HAP-1 (cell line): Measurements from ENCODE around the gene MORN1.

ENCODE experiments used
- DNase-seq, 2 experiments: peaks; one replicate each; pipeline ENCODE4 v3.0.0-alpha.2; 2016 to 2020; ENCODE audit warnings: low spot score in 2 of 2
- H3K27me3 ChIP-seq: fragments of 250-450 bp; sonication (Bioruptor Pico); 2 replicates; pipeline ENCODE4 v1.5.1; 2020; ENCODE audit warnings: low read depth, mild to moderate bottlenecking, moderate library complexity
- H3K36me3 ChIP-seq: fragments of 250-450 bp; sonication (Bioruptor Pico); replicated peaks from 2 replicates; pipeline ENCODE4 v1.5.1; 2020; ENCODE audit warnings: mild to moderate bottlenecking
- H3K4me1 ChIP-seq: fragments of 250-450 bp; sonication (Bioruptor Pico); 2 replicates; pipeline ENCODE4 v1.5.1; 2020; ENCODE audit warnings: mild to moderate bottlenecking
- H3K4me3 ChIP-seq: fragments of 250-450 bp; sonication (Bioruptor Pico); 2 replicates; pipeline ENCODE4 v1.5.1; 2020; ENCODE audit warnings: mild to moderate bottlenecking, moderate library complexity
- H3K9me3 ChIP-seq: fragments of 250-450 bp; sonication (Bioruptor Pico); 2 replicates; pipeline ENCODE4 v1.5.1; 2020; ENCODE audit warnings: mild to moderate bottlenecking, moderate library complexity
- in situ Hi-C: fragments of 300-500 bp; cut with MboI; formaldehyde crosslinking; loops from 3 replicates; pipeline ENCODE4 v1.14.3; 2020; ENCODE audit warnings: low sequenced_read_pairs, inconsistent platforms, mixed read lengths

Gene MORN1

DNA sequence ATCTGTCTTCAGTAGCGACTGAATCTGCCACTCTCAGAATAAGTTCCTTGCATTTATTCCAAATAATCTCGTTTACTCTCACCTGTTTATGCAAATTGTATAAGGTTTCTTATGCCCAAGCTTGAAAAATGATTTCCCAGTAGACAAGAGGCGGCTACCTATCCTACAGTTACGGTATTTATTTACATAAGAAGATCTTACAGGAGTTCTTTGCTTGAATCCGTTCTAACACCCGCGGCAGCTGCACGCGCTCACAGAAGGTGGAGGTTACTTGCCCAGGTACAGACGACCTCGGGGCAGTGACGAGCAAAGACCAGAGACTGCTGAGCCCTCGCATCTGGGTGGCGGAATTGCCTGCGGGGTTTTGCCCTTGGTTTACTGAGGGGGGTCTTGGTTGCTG, 83.4 kb downstream of the MORN1 start:
- Histone ChIP-seq H3K9me3 (no peaks in the 10 kb centered on the region), H3K27me3 (no peaks in the 10 kb centered on the region), H3K4me3 (no peak overlapping the region), H3K4me1 (peaks cover 3% of the 10 kb centered on the region; the same call in 1 of the 2 replicates), H3K36me3 (peaks cover 35% of the 10 kb centered on the region)
- DNase-seq = no peak
- in situ Hi-C loops = no loop called here

DNA sequence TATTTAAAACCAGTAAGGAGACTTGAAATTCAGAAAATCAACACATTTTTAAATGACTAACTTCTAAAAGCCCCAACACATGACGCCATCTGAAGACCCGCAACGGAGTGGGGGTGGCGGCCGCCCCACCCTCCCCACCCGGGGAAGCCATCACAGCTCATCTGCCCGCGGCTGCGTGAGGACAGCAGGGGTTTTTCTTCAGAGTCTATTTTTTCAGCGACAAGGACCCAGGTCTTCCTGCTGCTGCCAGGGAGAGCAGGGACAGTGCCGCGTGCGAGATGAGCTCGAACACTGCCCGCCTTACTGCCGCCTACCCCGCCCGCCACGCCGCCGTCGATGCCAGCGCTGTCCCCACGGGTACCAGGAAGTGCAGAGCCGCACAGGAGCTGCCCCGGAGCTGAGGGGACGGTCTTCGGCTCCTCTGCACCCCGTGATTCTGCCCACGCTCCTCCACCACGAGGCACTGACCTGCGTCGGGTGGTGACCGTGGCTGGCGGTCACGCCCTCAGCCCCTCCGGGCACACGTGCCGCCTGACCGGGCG, 84.2 kb downstream of the MORN1 start:
- no peaks in the 10 kb centered on the region for H3K9me3 ChIP-seq
- in situ Hi-C loops = no loop called here
- no peak for DNase-seq
- H3K27me3 ChIP-seq = no peaks in the 10 kb centered on the region
- peaks cover 35% of the 10 kb centered on the region for H3K36me3 ChIP-seq
- peaks cover 3% of the 10 kb centered on the region; the same call in 1 of the 2 replicates for H3K4me1 ChIP-seq
- no peak overlapping the region for H3K4me3 ChIP-seq

DNA sequence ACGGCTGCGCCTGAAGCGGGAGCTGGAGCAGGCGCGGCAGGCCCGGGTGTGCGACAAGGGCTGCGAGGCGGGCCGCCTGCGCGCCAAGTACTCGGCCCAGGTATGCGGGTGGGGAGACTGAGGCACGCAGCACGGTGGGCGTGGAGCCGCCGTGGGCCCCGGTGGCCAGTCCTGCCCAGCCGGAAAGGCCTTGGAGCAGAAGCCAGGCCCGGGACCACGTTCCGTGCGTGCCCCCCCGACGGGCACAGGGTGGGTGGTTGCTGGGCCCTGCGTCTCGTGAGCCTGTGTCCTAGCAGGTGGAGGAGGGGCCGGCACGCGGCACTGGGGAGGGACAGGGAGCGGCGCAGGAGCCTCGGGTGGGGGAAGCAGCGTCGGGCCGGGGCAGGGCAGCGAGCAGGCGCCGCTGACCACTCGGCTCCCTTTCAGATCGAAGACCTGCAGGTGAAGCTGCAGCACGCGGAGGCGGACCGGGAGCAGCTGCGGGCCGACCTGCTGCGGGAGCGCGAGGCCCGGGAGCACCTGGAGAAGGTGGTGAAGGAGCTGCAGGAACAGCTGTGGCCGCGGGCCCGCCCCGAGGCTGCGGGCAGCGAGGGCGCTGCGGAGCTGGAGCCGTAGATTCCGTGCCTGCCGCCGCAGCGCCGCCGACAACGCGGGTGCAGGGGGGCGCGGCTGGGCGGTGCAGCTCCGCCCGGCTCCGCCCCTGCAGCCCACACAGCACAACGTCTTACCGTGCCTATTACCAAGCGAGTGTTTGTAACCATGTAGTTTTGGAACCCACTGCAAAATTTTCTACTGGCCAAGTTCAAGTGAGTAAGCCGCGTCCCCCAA, 85.0 kb downstream of the MORN1 start:
- H3K9me3 ChIP-seq = no peaks in the 10 kb centered on the region
- H3K4me3 ChIP-seq = no peak overlapping the region
- no peaks in the 10 kb centered on the region for H3K27me3 ChIP-seq
- no peak for DNase-seq
- peaks cover 35% of the 10 kb centered on the region for H3K36me3 ChIP-seq
- in situ Hi-C loops = no loop called here
- H3K4me1 ChIP-seq = no peaks in the 10 kb centered on the region

DNA sequence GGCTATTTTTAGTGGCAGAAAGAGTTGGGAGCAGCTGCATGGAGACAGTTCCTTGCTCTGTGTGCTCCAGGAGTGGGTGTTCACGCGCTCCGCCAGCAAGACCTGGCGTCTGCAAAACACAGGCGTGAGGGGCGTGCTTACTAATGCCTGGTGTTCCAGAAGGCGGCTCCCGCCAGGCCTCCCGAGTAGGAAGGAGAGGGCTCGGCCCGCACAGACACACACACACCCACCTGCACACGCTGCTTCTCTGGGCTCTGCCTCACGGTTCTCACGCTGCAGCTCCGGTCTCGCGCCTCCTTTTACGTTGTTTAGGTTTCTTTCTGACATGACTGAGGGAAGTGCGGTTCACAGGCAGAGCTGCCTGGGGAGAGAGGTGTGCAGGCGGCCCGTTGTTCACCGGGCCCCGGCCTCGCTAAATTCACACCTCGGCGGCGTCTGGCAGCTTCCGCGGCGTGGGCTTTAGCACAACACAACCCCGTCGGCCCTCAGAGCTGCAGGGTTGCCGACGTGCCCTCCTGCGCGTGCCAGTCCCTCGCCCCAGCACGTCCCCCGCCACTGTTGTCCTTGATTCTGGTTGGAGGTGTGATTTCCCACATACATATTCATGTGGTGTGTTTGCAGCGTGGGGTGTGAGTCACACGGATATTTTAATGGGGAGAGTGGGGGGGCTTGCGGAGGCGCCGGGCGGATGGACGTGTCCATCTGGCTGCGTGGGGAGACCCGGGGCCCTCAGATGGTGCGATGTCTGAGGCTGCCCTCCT, 86.3 kb downstream of the MORN1 start:
- no peak for DNase-seq
- no peaks in the 10 kb centered on the region for H3K4me1 ChIP-seq
- peaks cover 35% of the 10 kb centered on the region for H3K36me3 ChIP-seq
- H3K4me3 ChIP-seq = no peak overlapping the region
- no peaks in the 10 kb centered on the region for H3K9me3 ChIP-seq
- in situ Hi-C loops = no loop called here
- H3K27me3 ChIP-seq = no peaks in the 10 kb centered on the region

DNA sequence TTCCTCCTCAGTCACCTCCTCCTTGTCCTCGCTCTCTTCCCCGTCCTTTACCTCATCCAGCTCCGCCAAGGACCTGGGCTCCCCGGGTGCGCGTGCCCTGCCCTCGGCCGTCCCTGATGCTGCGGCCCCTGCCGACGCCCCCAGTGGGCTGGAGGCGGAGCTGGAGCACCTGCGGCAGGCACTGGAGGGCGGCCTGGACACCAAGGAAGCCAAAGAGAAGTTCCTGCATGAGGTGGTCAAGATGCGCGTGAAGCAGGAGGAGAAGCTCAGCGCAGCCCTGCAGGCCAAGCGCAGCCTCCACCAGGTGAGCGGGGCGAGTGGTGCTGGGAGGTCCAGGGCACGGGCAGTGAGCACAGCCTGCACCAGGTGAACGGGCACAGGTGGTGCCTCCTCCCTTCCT, 87.1 kb downstream of the MORN1 start:
- H3K4me1 ChIP-seq = no peaks in the 10 kb centered on the region
- no peak for DNase-seq
- no peak overlapping the region for H3K4me3 ChIP-seq
- H3K36me3 ChIP-seq = peaks cover 35% of the 10 kb centered on the region
- no peaks in the 10 kb centered on the region for H3K27me3 ChIP-seq
- H3K9me3 ChIP-seq = no peaks in the 10 kb centered on the region
- in situ Hi-C loops = no loop called here

DNA sequence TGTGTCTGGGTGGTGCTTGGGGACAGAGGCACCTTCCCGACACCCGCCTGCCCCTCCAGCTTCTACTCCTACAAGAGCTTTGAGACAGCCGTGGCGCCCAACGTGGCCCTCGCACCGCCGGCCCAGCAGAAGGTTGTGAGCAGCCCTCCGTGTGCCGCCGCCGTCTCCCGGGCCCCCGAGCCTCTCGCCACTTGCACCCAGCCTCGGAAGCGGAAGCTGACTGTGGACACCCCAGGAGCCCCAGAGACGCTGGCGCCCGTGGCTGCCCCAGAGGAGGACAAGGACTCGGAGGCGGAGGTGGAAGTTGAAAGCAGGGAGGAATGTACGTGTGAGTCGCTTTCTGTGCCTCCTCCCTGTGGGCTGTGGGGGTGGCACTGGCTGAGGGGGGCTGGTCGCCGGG, 87.6 kb downstream of the MORN1 start:
- in situ Hi-C loops = no loop called here
- H3K36me3 ChIP-seq = peaks cover 35% of the 10 kb centered on the region
- H3K4me1 ChIP-seq = no peaks in the 10 kb centered on the region
- H3K9me3 ChIP-seq = no peaks in the 10 kb centered on the region
- H3K4me3 ChIP-seq = no peak overlapping the region
- DNase-seq = no peak
- H3K27me3 ChIP-seq = no peaks in the 10 kb centered on the region

DNA sequence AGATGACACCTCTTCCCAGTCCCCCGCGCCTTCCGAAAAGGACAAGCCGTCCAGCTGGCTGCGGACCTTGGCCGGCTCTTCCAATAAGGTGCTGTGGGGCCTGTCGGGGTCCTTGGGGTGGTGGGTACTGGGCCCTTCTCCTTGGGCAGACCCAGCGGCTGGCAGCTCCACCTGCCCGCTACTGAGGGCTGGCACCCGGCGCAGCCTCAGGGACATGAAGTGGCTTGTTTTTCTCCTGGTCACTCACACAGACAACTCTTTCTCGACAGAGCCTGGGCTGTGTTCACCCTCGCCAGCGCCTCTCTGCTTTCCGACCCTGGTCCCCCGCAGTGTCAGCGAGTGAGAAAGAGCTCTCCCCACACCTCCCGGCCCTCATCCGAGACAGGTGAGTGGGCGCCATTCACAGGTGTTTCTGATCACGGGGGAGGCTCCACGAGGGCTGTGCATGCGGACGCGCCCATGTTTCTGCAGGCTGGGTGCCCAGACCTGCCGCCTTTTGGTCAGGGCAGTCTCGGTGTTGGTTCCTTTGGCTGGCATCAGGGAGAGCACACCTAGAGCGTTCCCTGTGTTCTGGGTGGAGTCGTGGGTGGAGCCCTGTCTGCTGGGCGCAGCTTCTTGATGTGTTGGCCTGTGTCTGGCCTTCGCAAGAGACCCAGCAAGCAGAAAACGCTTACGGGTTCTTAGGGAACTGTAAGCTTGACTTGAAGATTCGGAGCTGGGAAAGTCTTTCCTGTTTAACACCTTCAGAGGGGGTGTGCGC, 88.2 kb downstream of the MORN1 start:
- DNase-seq = no peak
- H3K36me3 ChIP-seq = peaks cover 34% of the 10 kb centered on the region
- H3K9me3 ChIP-seq = no peaks in the 10 kb centered on the region
- H3K4me1 ChIP-seq = no peaks in the 10 kb centered on the region
- H3K4me3 ChIP-seq = no peak overlapping the region
- in situ Hi-C loops = no loop called here
- H3K27me3 ChIP-seq = no peaks in the 10 kb centered on the region

DNA sequence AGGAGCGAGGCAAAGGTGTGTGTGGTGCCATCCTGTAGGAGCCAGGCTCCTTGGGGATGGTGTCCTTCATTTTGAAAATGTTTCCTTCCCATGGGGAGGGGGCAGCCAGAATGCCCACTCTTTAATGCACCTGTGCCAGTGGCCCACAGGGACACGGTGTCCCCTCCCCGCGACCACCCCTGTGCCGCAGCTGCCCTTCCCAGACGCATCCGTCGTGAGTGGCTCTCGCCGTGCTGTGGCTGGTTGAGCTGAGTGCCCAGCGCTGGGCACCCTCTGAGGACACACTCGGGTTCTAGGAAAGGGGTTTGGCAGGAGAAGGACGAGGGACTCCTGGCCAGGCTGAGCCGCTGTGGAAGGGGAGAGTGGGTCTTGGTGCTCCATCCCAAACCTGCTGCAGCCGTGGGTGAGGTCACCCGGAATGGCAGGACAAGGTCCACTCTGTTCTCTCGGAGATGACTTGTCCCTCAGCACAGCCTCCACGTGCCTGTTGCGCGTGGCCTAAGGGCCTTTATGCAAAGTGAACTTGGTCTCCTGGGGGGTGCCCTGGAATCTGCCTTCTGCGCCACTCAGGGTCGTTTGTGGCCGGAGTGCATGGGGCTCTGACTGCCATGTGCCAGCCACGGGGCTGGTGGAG, 88.9 kb downstream of the MORN1 start:
- in situ Hi-C loops = no loop called here
- no peaks in the 10 kb centered on the region for H3K9me3 ChIP-seq
- H3K36me3 ChIP-seq = peaks cover 28% of the 10 kb centered on the region
- no peak overlapping the region for H3K4me3 ChIP-seq
- H3K4me1 ChIP-seq = no peaks in the 10 kb centered on the region
- no peak for DNase-seq
- no peaks in the 10 kb centered on the region for H3K27me3 ChIP-seq

DNA sequence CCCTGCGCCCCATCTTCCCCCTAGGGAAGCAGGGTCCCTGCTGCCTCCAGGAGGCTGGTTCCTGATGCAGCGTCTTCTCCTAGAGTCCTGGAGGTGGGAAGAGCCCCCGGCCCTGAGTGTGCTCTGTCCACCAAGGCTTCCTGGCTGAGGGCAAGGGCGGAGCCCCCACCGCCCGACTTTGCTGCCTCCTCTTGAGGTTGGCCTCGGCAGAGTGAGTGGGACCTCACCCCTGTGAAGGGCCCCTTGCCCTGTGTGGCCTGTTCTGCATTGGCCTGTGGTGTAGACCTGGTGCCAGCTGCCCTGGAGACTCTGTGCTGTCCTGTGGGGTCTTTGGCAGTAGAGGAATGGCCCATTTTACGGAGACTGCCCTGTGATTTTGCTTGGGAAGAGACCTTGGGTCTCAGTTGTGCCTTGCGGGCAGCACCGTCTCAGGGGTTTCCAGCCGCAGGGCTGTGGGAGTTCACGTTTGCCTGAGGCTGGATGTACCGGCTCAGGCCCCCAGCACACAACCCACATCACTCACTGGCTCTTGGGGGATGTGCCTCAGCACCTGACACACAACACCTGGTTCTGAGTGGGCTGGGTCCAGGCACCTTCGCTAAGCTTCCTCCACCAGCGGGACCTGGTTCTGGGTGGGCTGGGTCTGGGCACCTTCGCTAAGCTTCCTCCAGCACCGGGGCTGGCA, 89.6 kb downstream of the MORN1 start:
- Histone ChIP-seq H3K36me3 (peaks cover 26% of the 10 kb centered on the region), H3K27me3 (no peaks in the 10 kb centered on the region), H3K4me3 (no peak overlapping the region), H3K9me3 (no peaks in the 10 kb centered on the region), H3K4me1 (no peaks in the 10 kb centered on the region)
- DNase-seq = no peak
- in situ Hi-C loops = no loop called here

DNA sequence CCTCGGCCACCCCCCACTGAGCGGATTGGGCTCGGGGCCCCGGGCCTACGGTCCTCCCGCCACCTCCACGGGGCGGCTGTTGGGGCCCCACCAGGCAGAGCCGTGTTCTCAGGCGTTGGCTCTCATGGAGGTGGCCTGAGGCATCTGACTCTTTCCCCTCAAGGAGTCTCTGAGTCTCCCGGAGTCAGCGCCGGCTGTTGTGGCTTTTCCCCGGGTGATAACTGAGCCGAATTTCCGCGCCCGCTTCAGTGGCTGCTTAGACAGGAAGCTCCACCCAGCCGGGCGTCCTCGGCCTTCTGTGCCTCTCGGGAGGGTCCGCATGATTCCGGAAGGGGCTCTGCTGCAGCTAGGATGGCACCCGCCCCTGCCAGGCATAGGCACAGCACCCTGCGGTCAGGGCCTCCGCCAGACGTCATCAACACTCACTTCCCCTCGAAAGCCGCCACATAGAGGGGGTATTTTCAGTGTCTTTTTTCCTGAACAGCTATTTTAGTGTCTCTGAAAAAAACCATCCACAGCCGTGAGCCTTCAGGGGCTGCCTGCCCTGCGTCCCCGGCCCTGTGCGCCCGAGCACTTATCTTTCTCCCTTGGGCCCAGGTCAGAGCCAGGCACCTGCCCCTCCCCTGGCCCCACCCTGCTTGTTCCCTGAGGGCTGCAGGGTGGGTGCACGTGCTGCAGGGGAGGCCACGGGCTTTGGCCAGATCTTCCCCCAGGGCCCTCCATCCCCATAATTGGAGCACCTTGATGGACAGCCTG, 90.3 kb downstream of the MORN1 start:
- Histone ChIP-seq H3K4me3 (no peak overlapping the region), H3K27me3 (no peaks in the 10 kb centered on the region), H3K9me3 (no peaks in the 10 kb centered on the region), H3K36me3 (peaks cover 21% of the 10 kb centered on the region), H3K4me1 (no peaks in the 10 kb centered on the region)
- DNase-seq = no peak
- in situ Hi-C loops = no loop called here

DNA sequence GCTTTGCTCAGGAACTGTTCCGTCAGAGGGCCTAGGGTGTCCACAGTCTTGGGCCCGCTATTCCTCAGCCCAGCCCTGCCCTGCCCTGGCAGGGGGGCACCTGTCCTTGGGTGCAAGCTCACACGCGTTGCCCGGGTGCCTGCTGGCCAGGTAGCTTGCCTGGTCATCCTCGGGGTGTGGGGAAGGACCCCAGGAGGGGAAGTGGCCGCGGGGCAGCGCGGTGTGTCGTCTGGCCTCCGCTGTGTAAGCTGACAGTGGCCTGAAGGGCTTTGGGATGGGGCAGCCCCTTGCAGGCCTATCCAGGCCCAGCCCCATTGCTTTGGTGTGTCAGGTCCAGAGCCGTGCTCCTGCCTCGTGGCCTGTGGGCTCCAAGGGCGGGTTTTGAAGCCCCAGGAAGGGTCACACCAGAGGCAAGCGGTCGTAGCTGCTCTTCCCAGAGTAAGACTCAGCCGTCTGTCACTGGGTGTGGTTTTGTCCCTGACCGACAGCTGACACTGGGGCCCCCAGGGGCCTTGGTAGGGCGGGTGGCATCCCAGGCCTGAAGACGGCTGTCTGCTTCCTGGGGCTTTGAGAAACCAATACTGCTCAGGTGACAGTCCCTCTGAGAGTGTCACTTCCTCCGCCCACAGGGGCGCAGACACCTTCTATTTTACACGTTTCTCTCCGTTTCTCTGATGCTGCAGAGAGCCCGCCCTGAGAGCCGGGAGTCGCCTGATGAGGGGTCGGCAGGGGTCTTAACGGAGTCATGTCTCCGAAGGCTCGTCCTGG, 91.2 kb downstream of the MORN1 start:
- in situ Hi-C loops = no loop called here
- H3K36me3 ChIP-seq = peaks cover 13% of the 10 kb centered on the region
- no peaks in the 10 kb centered on the region for H3K27me3 ChIP-seq
- H3K9me3 ChIP-seq = no peaks in the 10 kb centered on the region
- H3K4me3 ChIP-seq = no peak overlapping the region
- H3K4me1 ChIP-seq = no peaks in the 10 kb centered on the region
- no peak for DNase-seq

DNA sequence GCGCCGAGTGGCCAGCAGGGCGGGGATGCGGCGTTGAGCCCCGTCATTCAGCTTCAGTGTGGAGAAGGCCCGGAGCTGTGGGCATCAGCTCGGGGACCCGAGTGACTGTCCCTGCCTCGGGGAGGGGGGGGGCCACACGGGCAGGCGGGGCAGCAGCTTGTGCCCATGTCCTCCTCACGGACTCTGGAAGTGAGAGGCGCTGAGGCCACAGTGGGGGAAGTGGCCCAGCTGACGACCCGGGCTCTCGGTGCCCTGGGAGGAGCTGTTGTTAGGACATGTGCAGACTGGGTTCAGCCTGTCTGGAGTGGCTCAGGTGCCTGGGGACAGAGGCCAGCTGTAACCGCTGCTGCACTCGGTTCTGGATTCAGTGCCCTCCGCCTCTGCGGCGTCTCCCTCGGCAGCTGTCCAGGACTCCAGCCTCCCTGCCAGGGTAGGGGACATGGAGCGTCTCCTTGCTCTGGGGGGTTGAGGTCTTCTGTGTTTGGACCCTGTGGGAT, 92.2 kb downstream of the MORN1 start:
- Histone ChIP-seq H3K4me3 (no peak overlapping the region), H3K9me3 (no peaks in the 10 kb centered on the region), H3K4me1 (no peaks in the 10 kb centered on the region), H3K36me3 (peaks cover 3% of the 10 kb centered on the region), H3K27me3 (no peaks in the 10 kb centered on the region)
- in situ Hi-C loops = no loop called here
- no peak for DNase-seq
